B cell (primary cell): ENCODE measurements around the gene GALNT17.

Source experiments
- CTCF ChIP-seq: fragments of 200-600 bp; IDR thresholded peaks from one replicate; pipeline ENCODE4 v1.8.0; 2022; ENCODE audit warnings: antibody characterized with exemption, mild to moderate bottlenecking
- EZH2 ChIP-seq: IDR thresholded peaks from 2 replicates; pipeline ENCODE4 v1.6.1; 2012; ENCODE audit warnings: borderline replicate concordance, low read depth, mild to moderate bottlenecking, moderate library complexity, low read length; ENCODE audit not compliant: insufficient read depth, poor library complexity, severe bottlenecking

DNA sequence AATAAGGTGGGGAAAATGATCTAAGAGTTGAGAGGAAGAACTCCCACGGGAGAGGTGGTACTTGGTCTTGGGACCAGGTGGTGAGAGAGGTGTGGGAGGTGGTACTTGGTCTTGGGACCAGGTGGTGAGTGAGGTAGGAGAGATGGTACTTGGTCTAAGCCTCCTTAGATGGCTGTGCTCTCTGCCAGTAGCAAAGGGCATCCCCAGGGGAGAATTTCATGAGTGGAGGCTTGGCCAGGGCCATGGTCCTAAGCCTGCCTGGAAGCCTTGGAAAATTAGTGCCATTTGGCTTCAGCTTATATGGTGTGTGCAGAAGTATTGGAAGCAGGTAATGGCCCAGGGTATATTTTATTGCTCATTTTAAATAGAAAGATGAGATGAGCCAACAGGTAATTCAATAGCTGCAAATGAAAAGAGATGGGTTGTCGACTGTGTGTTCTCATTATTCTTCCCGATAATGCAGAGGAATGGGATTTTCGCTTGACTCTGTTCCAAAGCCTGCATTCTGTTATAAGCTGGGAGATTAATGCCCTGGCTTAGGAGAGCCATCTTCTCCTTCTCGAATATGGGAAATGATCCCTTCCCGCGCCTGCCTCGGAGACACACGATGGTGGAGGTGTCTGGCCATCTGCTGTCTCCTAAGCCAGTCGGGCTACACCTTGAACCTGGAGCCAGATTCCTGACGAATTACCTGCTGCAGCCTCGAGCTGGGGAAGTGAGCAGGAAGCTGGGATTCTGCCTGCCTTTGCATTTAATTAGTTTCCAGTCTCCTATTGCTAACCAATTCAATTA, 287.8 kb downstream of the GALNT17 start:
- TF ChIP-seq EZH2 (no peak), CTCF (no peak)
